NCI-H1436 (cell line): ENCODE data around the gene CD200.
"Not testable (repeated sequence)": the region's sequence is repeated elsewhere in the genome, so short reads cannot be mapped to it uniquely, and the experiment has no call there.

Experiments used
- DNase-seq: peaks from one replicate; lab custom pipeline; 2025; lab: John Stamatoyannopoulos, UW

The CD200 gene

DNA sequence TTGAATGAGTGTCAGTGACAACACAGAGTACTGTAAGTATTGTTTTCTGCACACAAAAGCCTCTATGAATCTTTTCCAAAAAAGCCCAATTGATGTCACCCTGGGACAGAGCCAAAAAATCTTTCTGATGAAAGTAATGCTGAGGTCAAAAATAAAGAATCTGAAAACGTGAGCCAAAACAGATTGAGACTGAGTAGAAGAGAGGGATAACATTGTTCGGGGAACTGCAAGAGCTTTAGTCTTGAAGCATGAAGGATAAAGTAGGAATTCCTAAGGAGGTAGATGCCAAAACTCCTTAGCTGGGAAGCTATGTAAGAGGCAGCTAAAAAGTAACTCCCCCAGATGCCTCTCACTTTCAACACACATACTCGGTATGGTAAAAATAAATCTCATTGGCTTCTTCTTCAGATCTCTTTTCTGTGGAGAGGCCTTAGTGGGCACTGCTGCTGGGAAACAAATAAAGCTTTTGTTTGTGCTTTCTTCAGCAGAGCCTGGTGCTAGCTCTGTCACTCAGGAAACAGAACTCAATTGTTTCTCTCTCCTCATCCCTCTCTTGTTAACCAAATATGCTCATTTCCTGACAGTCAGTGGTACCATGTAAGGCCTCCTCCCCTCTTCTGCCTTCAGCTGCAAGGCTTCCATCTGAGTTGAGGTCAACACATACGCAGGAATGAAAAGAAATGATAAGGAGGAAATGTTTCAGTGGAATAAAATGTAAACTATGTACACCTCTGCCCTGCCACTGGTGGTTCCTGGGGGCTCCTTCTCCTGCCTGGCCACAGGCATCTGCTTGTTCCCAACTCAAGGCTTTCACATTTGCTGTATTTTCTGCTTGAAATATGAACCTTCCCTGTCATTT, 58.1 kb downstream of the CD200 start:
- DNase-seq, result no peak

DNA sequence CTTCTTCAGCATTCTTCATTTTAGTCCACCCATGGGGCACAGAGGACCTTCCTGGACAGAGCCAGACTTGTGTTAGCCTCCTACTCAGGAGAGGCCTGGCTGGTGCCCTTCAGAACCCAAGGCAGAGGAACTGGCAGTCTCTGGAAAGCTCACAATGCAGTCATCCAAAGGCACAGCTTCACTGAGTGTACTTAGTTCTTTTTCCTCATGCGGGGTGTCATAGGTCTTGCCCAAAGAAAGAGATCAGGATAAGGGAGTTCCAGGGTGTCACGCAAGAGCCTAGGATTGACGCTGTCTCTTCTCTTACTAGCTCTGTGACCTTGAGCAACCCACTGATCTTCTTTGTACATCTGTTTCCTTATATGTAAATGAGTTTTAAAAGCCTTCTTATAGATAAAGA, 58.7 kb downstream of the CD200 start:
- no peak for DNase-seq

DNA sequence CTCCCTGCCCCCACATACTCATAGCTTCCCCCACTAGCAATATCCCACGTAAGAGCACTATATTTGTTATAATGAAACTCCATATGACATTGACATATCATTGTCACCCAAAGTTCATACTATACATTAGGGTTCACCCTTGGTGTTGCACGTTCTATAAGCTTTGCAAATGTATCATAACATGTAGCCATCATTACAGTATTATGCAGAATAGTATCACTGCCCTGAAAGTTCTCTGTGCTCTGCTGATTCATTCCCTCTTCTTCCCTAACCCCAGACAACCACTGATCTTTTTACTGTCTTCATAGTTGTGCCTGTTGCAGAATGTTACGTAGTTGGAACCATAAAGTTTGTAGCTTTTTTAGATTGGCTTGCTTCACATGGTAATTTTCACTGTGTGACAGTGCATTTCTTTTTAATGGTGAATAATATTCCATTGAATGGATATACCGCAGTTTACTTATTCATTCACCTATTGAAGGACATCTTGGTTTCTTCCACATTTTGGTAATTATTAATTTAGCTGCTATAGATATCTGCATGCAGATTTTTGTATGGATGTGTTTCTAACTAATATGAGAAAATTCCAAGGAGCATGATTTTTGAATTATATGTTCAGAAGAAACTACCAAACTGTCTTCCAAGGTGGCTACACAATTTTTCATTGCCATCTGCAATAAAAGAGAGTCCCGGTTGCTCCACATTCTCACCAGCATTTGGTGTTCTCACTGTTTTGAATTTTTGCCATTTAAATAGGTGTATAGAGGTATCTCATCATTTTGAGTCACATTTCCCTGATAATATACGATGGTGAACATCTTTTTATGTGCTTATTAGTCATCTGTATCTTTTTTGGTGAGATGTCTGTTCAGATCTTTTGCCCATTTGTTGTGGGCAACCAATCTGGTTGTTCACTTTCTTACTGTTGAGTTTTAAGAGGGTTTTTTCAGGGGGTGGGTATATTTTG, 59.7 kb downstream of the CD200 start:
- no peak for DNase-seq

GRCh38 chr3:112393360-112393728, 60.4 kb downstream of the CD200 start:
- no peak for DNase-seq

GRCh38 chr3:112394003-112394640, 61.2 kb downstream of the CD200 start:
- no peak for DNase-seq

GRCh38 chr3:112395181-112395895, 62.4 kb downstream of the CD200 start:
- DNase-seq, result no peak

GRCh38 chr3:112395896-112396290, 62.9 kb downstream of the CD200 start:
- DNase-seq, result no peak

- DNase-seq, result no peak
Measured at GRCh38 chr3:112397556-112397955, 64.6 kb downstream of the CD200 start.

GRCh38 chr3:112399064-112399463, 66.1 kb downstream of the CD200 start:
- DNase-seq, result no peak

DNA sequence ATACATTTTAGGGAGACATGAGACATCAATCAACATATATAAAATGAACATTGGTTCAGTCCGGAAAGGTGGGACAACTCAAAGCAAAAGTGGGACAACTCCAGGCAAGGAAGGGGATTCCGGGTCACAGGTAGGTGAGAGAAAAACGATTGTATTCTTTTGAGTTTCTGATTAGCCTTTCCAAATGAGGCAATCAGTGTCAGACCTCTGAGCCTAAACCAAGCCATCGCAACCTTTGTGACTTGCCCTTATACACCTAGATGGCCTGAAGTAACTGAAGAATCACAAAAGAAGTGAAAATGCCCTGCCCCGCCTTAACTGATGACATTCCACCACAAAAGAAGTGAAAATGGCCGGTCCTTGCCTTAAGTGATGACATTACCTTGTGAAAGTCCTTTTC, 66.6 kb downstream of the CD200 start:
- DNase-seq, result not testable (repeated sequence)

DNA sequence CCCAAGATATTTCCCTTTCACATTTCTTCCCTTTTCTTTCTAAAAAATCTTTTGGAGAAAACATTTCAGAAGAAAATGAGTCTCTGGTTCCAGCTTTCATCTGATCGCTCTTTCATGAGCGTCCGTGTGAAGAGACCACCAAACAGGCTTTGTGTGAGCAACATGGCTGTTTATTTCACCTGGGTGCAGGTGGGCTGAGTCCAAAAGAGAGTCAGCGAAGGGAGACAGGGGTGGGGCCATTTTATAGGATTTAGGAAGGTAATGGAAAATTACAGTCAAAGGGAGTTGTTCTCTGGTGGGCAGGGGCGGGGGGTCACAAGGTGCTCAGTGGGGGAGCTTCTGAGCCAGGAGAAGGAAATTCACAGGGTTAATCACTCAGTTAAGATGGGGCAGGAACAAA, 67.4 kb downstream of the CD200 start:
- DNase-seq, result not testable (repeated sequence)

DNA sequence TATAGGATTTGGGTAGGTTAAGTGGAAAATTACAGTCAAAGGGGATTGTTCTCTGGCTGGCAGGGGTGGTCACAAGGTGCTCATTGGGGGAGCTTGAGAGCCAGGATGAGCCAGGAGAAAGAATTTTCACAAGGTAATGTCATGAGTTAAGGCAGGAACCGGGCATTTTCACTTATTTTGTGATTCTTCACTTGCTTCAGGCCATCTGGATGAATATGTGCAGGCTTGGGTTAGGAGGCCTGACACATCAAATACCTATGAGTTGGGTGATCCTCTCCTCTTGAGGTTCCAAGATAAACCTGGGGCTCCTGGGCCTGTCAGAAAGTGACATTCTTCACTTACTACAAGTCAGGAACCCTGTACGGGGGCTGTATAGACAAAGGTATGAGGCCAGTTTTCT, 68.7 kb downstream of the CD200 start:
- no peak for DNase-seq

DNA sequence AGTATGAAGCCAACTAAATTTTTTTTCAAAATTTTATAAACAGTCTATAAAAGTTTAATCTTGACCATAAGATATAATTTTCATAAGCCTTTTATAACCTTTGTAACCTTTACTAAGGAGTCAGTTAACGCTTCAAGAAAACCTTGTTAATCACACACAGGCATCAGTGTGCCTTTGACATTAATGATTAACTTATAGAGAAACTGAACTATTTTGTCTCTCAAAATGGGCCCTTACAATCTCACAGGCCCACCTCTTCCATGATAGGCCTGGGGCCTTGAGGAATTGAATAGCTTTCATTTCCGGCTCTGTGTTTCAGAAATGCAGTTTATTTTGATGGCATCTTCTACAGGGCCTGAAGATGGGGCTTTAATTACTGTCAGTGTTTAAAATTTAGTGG, 70.1 kb downstream of the CD200 start:
- no peak for DNase-seq

- DNase-seq, result not testable (repeated sequence)
Measured at GRCh38 chr3:112404924-112405549, 72.1 kb downstream of the CD200 start.

DNA sequence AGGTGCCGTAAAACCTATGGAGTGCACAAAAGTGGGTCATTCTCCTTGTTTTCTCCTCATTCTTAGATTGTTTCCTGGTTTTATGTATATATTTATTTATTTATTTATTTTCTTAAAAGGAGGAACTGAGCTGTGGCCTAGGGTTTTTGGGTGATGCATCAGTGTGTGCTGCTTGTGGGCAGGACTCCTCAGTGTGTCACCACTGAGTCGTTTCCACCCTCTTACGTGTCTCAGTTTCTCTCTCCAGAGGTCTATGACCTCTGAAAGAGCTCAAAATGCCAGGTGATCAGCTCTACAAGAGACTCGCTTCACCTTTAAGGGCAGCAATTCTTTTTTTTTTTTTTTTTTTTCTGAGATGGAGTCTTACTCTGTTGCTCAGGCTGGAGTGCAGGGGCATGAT, 72.9 kb downstream of the CD200 start:
- no peak for DNase-seq

DNA sequence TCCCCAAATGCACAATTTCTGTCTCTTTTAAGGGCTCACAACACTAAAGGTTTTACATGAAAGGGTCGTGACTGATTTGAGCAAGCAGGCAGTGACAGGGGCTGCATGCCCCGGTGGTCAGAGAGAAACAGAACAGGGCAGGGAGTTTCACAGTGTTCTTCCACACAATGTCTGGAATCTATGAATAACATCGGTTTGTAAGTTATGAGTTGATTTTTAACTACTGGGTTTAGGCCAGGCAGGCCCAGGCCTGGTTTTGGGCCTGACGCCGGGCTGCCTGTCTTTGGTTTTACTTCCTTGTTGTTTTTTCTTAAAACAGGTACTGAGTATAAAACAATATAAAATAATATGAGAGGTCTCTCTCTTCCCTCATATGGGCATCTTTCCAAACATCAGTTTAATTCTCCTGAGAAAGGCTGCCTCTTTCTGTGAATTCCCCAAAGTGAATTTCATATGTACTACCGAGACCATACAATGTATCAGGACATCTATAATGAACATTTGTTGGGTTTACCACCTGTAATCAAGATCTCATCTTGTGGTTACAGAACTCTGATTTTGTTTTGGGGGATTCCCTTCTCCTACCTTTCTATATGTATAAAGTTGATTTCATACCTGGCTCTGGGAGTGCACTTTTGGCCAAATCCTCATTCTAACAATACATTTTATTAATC, 74.4 kb downstream of the CD200 start:
- no peak for DNase-seq

DNA sequence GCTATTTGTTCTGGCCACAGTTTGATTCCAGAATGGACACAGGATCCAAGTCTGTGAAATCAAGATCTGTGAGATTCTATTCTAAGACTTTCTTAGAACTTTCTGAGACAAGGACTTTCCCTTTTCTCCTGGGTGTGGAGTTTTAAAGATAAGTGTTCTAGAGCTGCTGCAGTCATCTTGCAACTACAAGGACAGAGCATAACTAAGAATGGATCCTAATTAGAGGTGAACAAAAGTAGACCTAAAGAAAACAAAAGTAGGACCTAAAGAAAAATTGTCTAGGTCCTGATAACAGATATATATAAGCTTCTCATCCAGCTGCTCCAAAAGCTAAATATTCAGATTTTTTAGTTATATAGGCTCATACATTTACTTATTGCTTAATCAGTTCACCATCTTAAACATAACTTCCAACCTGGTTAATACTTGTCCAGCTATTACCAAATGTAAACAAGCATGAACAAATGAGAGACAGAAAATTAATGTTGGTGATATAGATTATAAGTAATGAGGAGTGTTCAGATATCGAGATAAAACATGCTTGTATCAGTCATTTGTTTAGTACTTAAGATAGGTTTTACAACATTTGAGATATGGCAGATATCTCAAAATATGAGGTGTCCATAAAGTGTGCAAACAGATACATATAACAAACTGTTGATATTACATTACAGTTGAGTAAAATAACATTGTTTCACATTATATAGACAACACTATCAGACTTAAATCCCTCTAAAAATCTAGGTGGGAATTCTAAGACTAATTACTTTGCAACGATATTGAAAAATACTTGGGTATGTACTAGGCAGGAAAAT, 75.1 kb downstream of the CD200 start:
- no peak for DNase-seq

DNA sequence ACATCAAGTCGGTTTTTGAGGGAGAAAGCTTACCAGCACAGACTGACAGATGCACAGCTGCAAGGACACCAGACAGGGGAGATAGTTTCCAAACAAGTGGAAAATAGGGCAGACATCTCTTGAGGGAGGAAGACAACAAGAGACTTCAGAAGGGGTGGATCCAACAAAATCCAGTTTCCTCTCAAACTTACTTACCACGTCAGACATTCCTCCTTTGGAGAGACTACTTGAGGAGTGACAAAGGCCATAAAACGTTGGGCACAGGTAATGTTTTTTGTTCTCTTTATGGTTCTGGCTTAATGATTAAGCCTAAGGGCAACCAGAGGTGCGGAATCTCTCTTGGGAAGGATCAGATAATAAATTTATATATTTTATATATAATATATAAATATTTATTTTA, 76.1 kb downstream of the CD200 start:
- no peak for DNase-seq

DNA sequence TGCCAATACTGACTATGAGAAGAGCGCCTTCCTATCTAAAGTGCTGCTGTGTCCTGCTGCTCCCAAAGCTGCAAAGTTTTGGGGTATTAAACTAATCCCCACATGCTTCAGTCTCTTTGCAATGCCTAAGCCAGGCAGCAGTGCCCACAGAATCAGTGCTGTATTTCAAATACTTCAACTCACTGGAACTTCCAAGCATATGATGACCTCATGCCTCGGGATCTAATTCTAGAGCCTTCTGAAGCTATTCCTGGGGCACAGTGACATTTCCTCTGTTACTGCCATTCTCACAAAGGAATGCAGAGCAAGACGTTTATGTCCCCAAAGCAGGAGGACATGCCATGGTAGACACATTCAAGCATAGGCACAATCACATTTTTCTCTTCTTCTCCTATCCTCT, 78.5 kb downstream of the CD200 start:
- no peak for DNase-seq
